SW 1271 (cell line): ENCODE results near the gene BTD.
A peak's percentile ranks its signal among the peaks of the same experiment; 100 is the strongest.
"Not testable (repeated sequence)": the region's sequence is repeated elsewhere in the genome, so short reads cannot be mapped to it uniquely, and the experiment has no call there.

Source experiments
- DNase-seq, 2 experiments: peaks; one replicate each; lab custom pipeline; 2025; lab: John Stamatoyannopoulos, UW

Gene BTD

GRCh38 chr3:15604584-15604983 is 3.0 kb downstream of the BTD start:
- DNase-seq: not testable (repeated sequence)

GRCh38 chr3:15606434-15606891 is 4.9 kb downstream of the BTD start:
- DNase-seq: no peak

GRCh38 chr3:15610082-15610759 is 8.7 kb downstream of the BTD start:
- no peak for DNase-seq

- DNase-seq: no peak
These were observed 9.5 kb downstream of the BTD start for GRCh38 chr3:15611018-15611417.

- DNase-seq: no peak
These were observed 10.5 kb downstream of the BTD start for GRCh38 chr3:15612001-15612400.

- DNase-seq: no peak
These were observed 13.4 kb downstream of the BTD start for GRCh38 chr3:15614958-15615357.

GRCh38 chr3:15616053-15616452 is 14.5 kb downstream of the BTD start:
- no peak for DNase-seq

GRCh38 chr3:15619659-15620464 is 18.3 kb downstream of the BTD start:
- not testable (repeated sequence) for DNase-seq

GRCh38 chr3:15623535-15624440 is 22.2 kb downstream of the BTD start:
- DNase-seq: no peak

- no peak for DNase-seq
These were observed 27.4 kb downstream of the BTD start for GRCh38 chr3:15628967-15629366.

- peak; percentile 64 to 89 for DNase-seq
These were observed 28.5 kb downstream of the BTD start for GRCh38 chr3:15629860-15630597.

GRCh38 chr3:15630646-15631350 is 29.3 kb downstream of the BTD start:
- peak; percentile 63 to 90 for DNase-seq

- DNase-seq: peak in 1 of 2 experiments; percentile 49
These were observed 30.1 kb downstream of the BTD start for GRCh38 chr3:15631426-15632211.

- no peak for DNase-seq
These were observed 30.7 kb downstream of the BTD start for GRCh38 chr3:15632212-15632580.

- DNase-seq: no peak
These were observed 31.6 kb downstream of the BTD start for GRCh38 chr3:15633159-15633558.

- DNase-seq: no peak
These were observed 32.4 kb downstream of the BTD start for GRCh38 chr3:15633766-15634598.

GRCh38 chr3:15634671-15635070 is 33.1 kb downstream of the BTD start:
- DNase-seq: no peak

GRCh38 chr3:15635121-15635661 is 33.6 kb downstream of the BTD start:
- DNase-seq: no peak
